Esophagus squamous epithelium (tissue), 5 donors: Measurements from ENCODE around the gene TRMT44. TPM values are rescaled to one million over a fixed set of nuclear protein-coding genes. Genes with fewer than 3 reads are reported as not detected.

Source experiments
- DNase-seq: peaks from one replicate; lab custom pipeline; 2025; lab: John Stamatoyannopoulos, UW
- H3K27ac ChIP-seq, 4 donors: fragments of 200-600 bp; sonication (generic); one replicate each; pipeline ENCODE4 v1.5.1; 2016 to 2019; ENCODE audit warnings: mild to moderate bottlenecking in 1 of 4
- H3K27me3 ChIP-seq, 4 donors: fragments of 200-600 bp; sonication (generic); 1 replicate in 3 of 4; 2 replicates in 1 of 4; pipeline versions ENCODE4 v1.5.1 to v1.6.0; 2017 to 2021; ENCODE audit warnings: antibody characterized with exemption in 1 of 4
- H3K36me3 ChIP-seq, 3 donors: fragments of 200-600 bp; sonication (generic); one replicate each; pipeline ENCODE4 v1.5.1; 2016 to 2019
- H3K4me1 ChIP-seq, 3 donors: fragments of 200-600 bp; sonication (generic); one replicate each; pipeline ENCODE4 v1.5.1; 2017 to 2019
- H3K4me3 ChIP-seq, 4 donors: fragments of 200-600 bp; sonication (generic); 1 replicate in 3 of 4; 2 replicates in 1 of 4; pipeline ENCODE4 v1.5.1; 2016 to 2019; ENCODE audit warnings: mild to moderate bottlenecking in 2 of 4, moderate library complexity in 1 of 4
- H3K9me3 ChIP-seq, 3 donors: fragments of 200-600 bp; sonication (generic); one replicate each; pipeline ENCODE4 v1.5.1; 2016 to 2019
- POLR2A ChIP-seq, 4 donors: fragments of 450-650 bp; IDR thresholded peaks; one replicate each; pipeline ENCODE4 v1.6.1; 2017; ENCODE audit warnings: antibody characterized with exemption in 4 of 4, mild to moderate bottlenecking in 4 of 4, moderate library complexity in 3 of 4
- WGBS, 2 donors: methylation state at CpG; one replicate each; pipeline ENCODE4 v1.1.5; 2018; 5-methylcytosine and 5-hydroxymethylcytosine counted together
- intact Hi-C: fragments of 100-400 bp; cut with DNase I; formaldehyde crosslinking; loops from one replicate; pipeline ENCODE4 v1.15.0; 2022
- total RNA-seq, 4 donors: library from RNA; depleted of rRNA; stranded (reverse); fragments of >200 nt; gene quantifications; one replicate each; pipeline ENCODE4 v1.1.0, GENCODE V29; 2016
- TF ChIP-seq, protein P1 (sequence below), 6 experiments: fragments of 450-650 bp in 4 of 6; fragments of 200-600 bp in 2 of 6; sonication (generic) in 2 of 6; IDR thresholded peaks; one replicate each; pipeline ENCODE4 v1.5.1; 2016 to 2019; ENCODE audit warnings: antibody characterized with exemption in 6 of 6, mild to moderate bottlenecking in 4 of 6, moderate library complexity in 4 of 6
- donor health status: DM: yes; HTN: yes; CAD: no.

Gene TRMT44
- total RNA-seq, 4 donors from 2014 or later = 26.8 to 31.7 (median 28.8) TPM

DNA sequence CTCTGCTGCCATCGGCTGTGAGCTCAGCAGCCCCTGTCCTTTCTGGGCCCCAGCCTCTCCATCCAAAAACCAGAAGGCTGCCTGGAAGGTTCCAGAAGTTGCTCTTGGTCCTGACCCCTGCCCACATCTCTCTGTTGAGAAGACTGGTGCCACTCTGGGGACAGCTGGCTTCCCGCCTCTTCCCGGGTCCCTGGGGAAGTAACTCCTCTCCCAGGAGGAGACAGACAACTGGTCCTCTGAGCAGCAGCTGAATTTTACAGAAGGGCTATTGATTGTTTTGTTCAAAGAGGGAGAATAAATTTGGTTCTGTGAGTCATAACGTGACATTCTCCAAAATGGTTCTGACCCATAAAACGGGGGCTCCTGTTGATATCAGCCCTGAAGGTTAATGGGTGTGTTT is 61.2 kb downstream of the TRMT44 start:
- Histone ChIP-seq H3K9me3 (no peaks in the 10 kb centered on the region), H3K27ac (no peak overlapping the region), H3K4me3 (no peak overlapping the region), H3K4me1 (peaks cover 0 to 21% (median 15%) of the 10 kb centered on the region in 3 donors), H3K36me3 (no peaks in the 10 kb centered on the region), H3K27me3 (no peaks in the 10 kb centered on the region)
- DNase-seq = no peak
- no peak for TF ChIP-seq POLR2A (IDR thresholded peaks at IDR 0.05)
- TF ChIP-seq, protein P1, sequence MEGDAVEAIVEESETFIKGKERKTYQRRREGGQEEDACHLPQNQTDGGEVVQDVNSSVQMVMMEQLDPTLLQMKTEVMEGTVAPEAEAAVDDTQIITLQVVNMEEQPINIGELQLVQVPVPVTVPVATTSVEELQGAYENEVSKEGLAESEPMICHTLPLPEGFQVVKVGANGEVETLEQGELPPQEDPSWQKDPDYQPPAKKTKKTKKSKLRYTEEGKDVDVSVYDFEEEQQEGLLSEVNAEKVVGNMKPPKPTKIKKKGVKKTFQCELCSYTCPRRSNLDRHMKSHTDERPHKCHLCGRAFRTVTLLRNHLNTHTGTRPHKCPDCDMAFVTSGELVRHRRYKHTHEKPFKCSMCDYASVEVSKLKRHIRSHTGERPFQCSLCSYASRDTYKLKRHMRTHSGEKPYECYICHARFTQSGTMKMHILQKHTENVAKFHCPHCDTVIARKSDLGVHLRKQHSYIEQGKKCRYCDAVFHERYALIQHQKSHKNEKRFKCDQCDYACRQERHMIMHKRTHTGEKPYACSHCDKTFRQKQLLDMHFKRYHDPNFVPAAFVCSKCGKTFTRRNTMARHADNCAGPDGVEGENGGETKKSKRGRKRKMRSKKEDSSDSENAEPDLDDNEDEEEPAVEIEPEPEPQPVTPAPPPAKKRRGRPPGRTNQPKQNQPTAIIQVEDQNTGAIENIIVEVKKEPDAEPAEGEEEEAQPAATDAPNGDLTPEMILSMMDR (IDR thresholded peaks at IDR 0.05) = no peak
- WGBS, 2 donors = 87 to 100% methylated on average over 2 to 5 of the region's 5 CpGs
- intact Hi-C loops = no loop called here

DNA sequence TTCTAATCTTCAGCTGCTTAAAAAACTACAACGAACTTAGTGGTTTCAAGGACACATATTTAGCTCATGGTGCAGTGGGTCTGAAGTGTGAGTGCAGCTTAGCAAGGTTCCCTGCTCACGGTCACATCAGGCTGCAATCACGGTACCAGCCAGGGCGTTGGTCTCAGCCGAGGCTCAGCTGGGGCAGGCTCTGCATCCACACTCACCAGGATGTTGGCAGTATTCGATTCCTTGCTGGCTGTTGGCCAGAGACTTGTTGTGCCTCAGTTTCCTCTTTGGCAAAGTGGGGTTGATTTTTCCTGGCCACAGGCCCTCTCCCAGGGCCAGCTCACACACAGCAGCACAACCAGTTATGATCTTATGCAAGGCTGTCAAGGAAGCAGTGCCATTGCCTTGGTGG is 61.8 kb downstream of the TRMT44 start:
- H3K4me3 ChIP-seq = no peak overlapping the region
- DNase-seq = no peak
- no peak for TF ChIP-seq POLR2A (IDR thresholded peaks at IDR 0.05)
- TF ChIP-seq, protein P1 (IDR thresholded peaks at IDR 0.05) = no peak
- no peak overlapping the region for H3K27ac ChIP-seq
- no peaks in the 10 kb centered on the region for H3K9me3 ChIP-seq
- 90 to 97% methylated on average over 1 to 6 of the region's 6 CpGs for WGBS, 2 donors
- H3K4me1 ChIP-seq = peaks cover 0 to 27% (median 21%) of the 10 kb centered on the region in 3 donors
- H3K36me3 ChIP-seq = no peaks in the 10 kb centered on the region
- no peaks in the 10 kb centered on the region for H3K27me3 ChIP-seq
- intact Hi-C loops = no loop called here

DNA sequence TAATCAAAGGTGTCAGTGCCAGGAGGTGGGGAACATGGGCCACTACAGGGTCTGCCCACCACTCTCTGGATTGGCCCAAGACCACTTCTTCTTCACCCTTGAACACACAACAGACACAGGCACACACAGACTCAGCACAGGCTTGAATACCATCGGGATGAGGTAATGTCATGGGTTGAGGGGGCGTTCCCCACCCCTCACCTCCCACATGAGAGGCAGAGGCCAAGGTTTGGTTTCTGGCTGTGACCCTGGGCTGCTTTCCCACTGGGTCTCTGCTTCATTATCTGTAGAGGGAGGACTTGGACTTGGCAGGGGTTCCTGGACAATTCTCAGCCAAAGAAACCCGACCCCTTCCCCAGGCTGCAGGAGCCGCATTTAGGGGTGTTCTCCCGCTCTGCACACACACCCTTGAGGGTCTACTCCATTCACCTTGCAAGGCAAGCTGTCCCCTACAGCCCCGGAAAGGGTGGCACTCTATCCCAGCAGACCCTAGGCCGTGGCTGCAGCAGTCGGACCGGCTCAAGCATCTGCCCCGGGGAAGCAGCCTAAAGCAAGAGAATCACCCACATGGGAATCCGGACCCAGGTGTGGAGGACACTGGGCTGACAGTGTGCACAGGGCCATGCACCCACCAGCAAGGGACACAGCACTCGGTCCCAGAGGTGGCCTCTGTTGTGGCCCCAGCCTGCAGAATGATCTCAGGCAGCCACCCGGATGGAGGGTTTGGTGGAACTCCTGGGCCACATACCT is 62.4 kb downstream of the TRMT44 start:
- no peak overlapping the region for H3K4me3 ChIP-seq
- TF ChIP-seq, protein P1 (IDR thresholded peaks at IDR 0.05) = no peak
- no peak for TF ChIP-seq POLR2A (IDR thresholded peaks at IDR 0.05)
- H3K27me3 ChIP-seq = no peaks in the 10 kb centered on the region
- intact Hi-C loops = no loop called here
- H3K9me3 ChIP-seq = no peaks in the 10 kb centered on the region
- no peak for DNase-seq
- no peaks in the 10 kb centered on the region for H3K36me3 ChIP-seq
- 76% methylated on average over 3 of the region's 13 CpGs; no CpG with 5 or more reads in 1 of the 2 donors for WGBS, 2 donors
- no peak overlapping the region for H3K27ac ChIP-seq
- peaks cover 0 to 31% (median 25%) of the 10 kb centered on the region in 3 donors for H3K4me1 ChIP-seq

DNA sequence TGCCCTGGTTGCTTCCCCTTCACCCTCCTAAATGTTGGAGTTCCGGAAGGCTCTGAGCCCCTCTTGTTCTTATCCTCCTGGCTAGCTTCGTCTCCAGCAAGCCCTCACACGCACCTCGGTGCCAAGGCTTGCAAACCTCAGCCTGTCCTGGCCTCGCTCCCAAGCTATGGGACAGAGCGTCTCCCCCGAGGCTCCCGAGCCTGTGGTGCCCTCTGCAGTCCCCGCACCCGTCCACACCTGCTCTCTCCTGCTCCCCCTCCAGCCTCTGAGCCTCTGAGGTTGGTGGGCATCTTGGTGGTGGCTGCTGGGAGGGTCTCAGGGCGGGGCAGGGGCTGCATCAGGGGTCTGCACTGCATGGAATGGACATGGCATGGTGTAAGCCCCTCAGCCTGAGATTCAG is 63.2 kb downstream of the TRMT44 start:
- no peaks in the 10 kb centered on the region for H3K9me3 ChIP-seq
- intact Hi-C loops = no loop called here
- no peaks in the 10 kb centered on the region for H3K36me3 ChIP-seq
- no peak overlapping the region for H3K4me3 ChIP-seq
- TF ChIP-seq POLR2A (IDR thresholded peaks at IDR 0.05) = no peak
- TF ChIP-seq, protein P1 (IDR thresholded peaks at IDR 0.05) = no peak
- DNase-seq = no peak
- no peaks in the 10 kb centered on the region for H3K27me3 ChIP-seq
- H3K4me1 ChIP-seq = peaks cover 0 to 31% (median 25%) of the 10 kb centered on the region in 3 donors
- 23 to 45% methylated on average over 4 to 6 of the region's 11 CpGs for WGBS, 2 donors
- no peak overlapping the region for H3K27ac ChIP-seq

DNA sequence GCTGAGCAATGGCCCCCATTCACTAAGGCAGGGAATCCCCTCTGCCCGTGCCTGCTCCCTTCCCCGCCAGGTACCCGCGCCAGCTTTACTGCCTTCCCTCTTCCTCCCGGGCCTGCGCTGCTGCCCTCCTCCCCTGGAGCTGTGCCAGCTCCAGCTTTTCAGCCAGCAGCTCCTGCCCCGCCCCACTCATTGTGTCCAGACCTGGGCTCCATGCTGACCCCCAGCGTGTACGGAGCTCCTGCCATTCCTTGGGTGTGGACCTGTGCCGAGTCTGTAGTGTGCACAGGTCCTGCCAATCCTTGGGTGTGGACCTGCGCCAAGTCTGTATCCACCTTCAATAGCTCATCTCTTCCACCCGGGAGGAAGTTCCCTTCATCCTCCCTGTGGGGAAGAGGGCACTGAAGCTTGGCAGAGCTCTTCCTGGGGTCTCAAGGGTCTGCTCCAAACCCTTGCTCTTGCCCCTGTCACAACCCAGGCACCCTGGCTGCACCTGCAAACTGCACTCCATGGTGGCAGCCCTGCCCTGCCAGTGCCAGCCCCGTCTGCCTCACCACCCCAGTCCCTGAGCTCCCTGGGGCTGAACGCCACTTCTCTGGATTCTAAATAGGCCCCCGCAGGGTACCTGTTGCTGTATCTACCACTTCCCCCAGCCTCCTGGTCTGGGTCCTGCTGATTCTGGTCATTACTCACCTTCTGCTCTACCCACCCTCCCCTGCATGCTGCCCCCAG is 63.9 kb downstream of the TRMT44 start:
- H3K4me1 ChIP-seq = peaks cover 0 to 31% (median 25%) of the 10 kb centered on the region in 3 donors
- intact Hi-C loops = no loop called here
- H3K9me3 ChIP-seq = no peaks in the 10 kb centered on the region
- H3K27me3 ChIP-seq = no peaks in the 10 kb centered on the region
- no peak for DNase-seq
- TF ChIP-seq POLR2A (IDR thresholded peaks at IDR 0.05) = no peak
- TF ChIP-seq, protein P1 (IDR thresholded peaks at IDR 0.05) = no peak
- H3K36me3 ChIP-seq = no peaks in the 10 kb centered on the region
- 37 to 40% methylated on average over 12 to 13 of the region's 15 CpGs for WGBS, 2 donors
- no peak overlapping the region for H3K4me3 ChIP-seq
- H3K27ac ChIP-seq = no peak overlapping the region
